ENCODE data around the gene TMIGD2.

DNA sequence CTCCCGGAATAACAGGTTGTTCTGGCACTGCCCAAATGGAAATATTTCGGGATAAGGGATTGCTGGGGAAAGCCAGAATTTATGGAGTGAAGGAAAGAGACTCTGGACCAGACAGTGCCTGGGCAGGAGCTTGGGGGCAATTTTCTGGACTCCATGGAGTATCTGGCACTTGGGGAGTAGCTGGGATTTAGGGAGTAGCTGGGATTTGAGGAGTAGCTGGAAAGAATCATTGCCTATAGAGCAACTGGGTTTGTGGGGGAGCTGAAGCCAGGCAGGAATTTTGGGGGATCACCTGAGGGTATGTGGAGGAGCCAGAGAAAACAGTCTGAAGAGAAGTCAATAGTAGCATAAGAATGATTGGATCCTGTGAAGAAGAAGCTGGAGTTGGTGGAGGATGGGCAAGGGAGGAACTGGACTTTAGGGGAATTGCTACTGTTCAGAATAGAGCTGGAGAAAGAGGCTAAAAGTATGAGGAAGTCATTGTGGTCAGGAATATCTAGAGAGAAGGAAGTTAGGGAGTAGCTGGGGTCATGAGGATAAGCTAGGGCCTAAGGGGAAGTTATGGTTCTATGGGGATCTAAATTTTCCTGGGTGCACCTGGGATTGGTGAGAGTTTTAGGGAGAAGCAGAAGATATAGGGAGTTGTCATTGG is 17.0 kb upstream of the TMIGD2 start:
- TF ChIP-seq TAF1 (IDR thresholded peaks at IDR 0.05; ENCODE audit: low read depth) (no peak), EGR1 (IDR thresholded peaks at IDR 0.05) (no peak), FOXM1 (IDR thresholded peaks at IDR 0.05; ENCODE audit: borderline replicate concordance, low read depth) (no peak), RAD21 (IDR thresholded peaks at IDR 0.05; ENCODE audit: low read depth) (no peak), NFIC (IDR thresholded peaks at IDR 0.05) (no peak), EP300 (IDR thresholded peaks at IDR 0.05; ENCODE audit: borderline replicate concordance) (no peak)
- TF ChIP-seq, protein P1, sequence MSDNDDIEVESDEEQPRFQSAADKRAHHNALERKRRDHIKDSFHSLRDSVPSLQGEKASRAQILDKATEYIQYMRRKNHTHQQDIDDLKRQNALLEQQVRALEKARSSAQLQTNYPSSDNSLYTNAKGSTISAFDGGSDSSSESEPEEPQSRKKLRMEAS (IDR thresholded peaks at IDR 0.05): no peak

Data from Ishikawa (cell line).